Activated CD4-positive, alpha-beta memory T cell treated with anti-CD3 and anti-CD28 coated beads, Interleukin-2, amount 10 ng/mL, durations not matched to agents 7 days and 5 days (primary cell): ENCODE results near the gene CKB. TPM values are rescaled to one million over a fixed set of nuclear protein-coding genes. Genes with fewer than 3 reads are reported as not detected.
A peak's percentile ranks its signal among the peaks of the same experiment; 100 is the strongest.
"Not testable (repeated sequence)": the region's sequence is repeated elsewhere in the genome, so short reads cannot be mapped to it uniquely, and the experiment has no call there.

Source experiments
- CTCF ChIA-PET: fragments of 350-600 bp; sonication (Branson Sonifier 250); formaldehyde crosslinking; loops from one replicate; lab custom pipeline; 2021; ENCODE audit warnings: antibody characterized with exemption, inconsistent platforms; lab: Charles Lee
- POLR2A ChIA-PET: fragments of 350-600 bp; sonication (Branson Sonifier 250); formaldehyde crosslinking; loops from one replicate; lab custom pipeline; 2021; ENCODE audit warnings: antibody characterized with exemption; lab: Charles Lee
- DNase-seq: peaks from one replicate; pipeline ENCODE4 v3.0.0-alpha.2; 2020
- H3K27ac Mint-ChIP-seq: one replicate; pipeline ENCODE4 v1.8.0; 2021; ENCODE audit warnings: mild to moderate bottlenecking, mixed read lengths
- H3K27me3 Mint-ChIP-seq: one replicate; pipeline ENCODE4 v1.8.0; 2021; ENCODE audit warnings: mixed read lengths
- H3K36me3 Mint-ChIP-seq: one replicate; pipeline ENCODE4 v1.8.0; 2021; ENCODE audit warnings: low read depth, mixed read lengths
- H3K4me1 Mint-ChIP-seq: one replicate; pipeline ENCODE4 v1.8.0; 2021; ENCODE audit warnings: mixed read lengths
- H3K4me3 Mint-ChIP-seq: one replicate; pipeline ENCODE4 v1.8.0; 2021; ENCODE audit warnings: mild to moderate bottlenecking, mixed read lengths
- H3K9me3 Mint-ChIP-seq: one replicate; pipeline ENCODE4 v1.8.0; 2021; ENCODE audit warnings: mixed read lengths
- total RNA-seq, 2 experiments: library from RNA; stranded (reverse); gene quantifications; one replicate each; pipeline ENCODE4 v1.2.3, GENCODE V29; 2021

Gene CKB
- total RNA-seq, 2 experiments from 2014 or later = 3.8 to 5.5 TPM

- no peak overlapping the region for H3K27ac Mint-ChIP-seq
- ChIA-PET POLR2A (interaction anchor here (0.9 to 3.2 kb wide), 3 partner anchors 10 to 27 kb away, joined by 3 to 14 read pairs (median 4); partner anchors contain the start of gene TRMT61A), CTCF (interaction anchor here (0.5 to 4.2 kb wide), 12 partner anchors 10 to 242 kb away, joined by 3 to 25 read pairs (median 5); partner anchors contain the start of genes BAG5, TRMT61A, XRCC3 and ZFYVE21)
- no peak overlapping the region for H3K4me3 Mint-ChIP-seq
- H3K4me1 Mint-ChIP-seq = peaks cover 9% of the 10 kb centered on the region
- H3K9me3 Mint-ChIP-seq = no peaks in the 10 kb centered on the region
- no peaks in the 10 kb centered on the region for H3K36me3 Mint-ChIP-seq
- H3K27me3 Mint-ChIP-seq = peaks cover 10% of the 10 kb centered on the region
- DNase-seq = peak; percentile 64
Measured at GRCh38 chr14:103518422-103519042, 4.1 kb downstream of the CKB start.

GRCh38 chr14:103517721-103518421 is 4.8 kb downstream of the CKB start:
- Mint-ChIP-seq H3K27me3 (peaks cover 5% of the 10 kb centered on the region), H3K36me3 (no peaks in the 10 kb centered on the region), H3K4me1 (peaks cover 9% of the 10 kb centered on the region), H3K27ac (no peak overlapping the region), H3K4me3 (no peak overlapping the region), H3K9me3 (no peaks in the 10 kb centered on the region)
- ChIA-PET CTCF (interaction anchor here (0.5 to 4.2 kb wide), 9 partner anchors 9 to 241 kb away, joined by 3 to 25 read pairs (median 5); partner anchors contain the start of genes BAG5 and TRMT61A), POLR2A (interaction anchor here (1.0 to 3.2 kb wide), 2 partner anchors 10 to 12 kb away, joined by 4 to 14 read pairs; partner anchors contain the start of gene TRMT61A)
- DNase-seq = no peak

GRCh38 chr14:103517174-103517566 is 5.5 kb downstream of the CKB start:
- POLR2A ChIA-PET = no interaction called here
- Mint-ChIP-seq H3K4me3 (no peak overlapping the region), H3K36me3 (no peaks in the 10 kb centered on the region)

GRCh38 chr14:103516426-103517173 is 6.0 kb downstream of the CKB start:
- ChIA-PET CTCF (interaction anchor here (4.2 kb wide), 1 partner anchor 30 kb away, joined by 25 read pairs; no protein-coding TSS in a partner anchor), POLR2A (no interaction called here)
- Mint-ChIP-seq H3K4me3 (no peak overlapping the region), H3K27ac (no peak overlapping the region), H3K27me3 (peaks cover 1% of the 10 kb centered on the region), H3K36me3 (no peaks in the 10 kb centered on the region), H3K4me1 (peaks cover 9% of the 10 kb centered on the region), H3K9me3 (no peaks in the 10 kb centered on the region)
- DNase-seq = no peak

More at GRCh38 chr14:103517174-103517566, 5.5 kb downstream of the CKB start:
- CTCF ChIA-PET = interaction anchor here (1.1 to 4.2 kb wide), 2 partner anchors 9 to 30 kb away, joined by 3 to 25 read pairs; no protein-coding TSS in a partner anchor
- no peak for DNase-seq
- no peaks in the 10 kb centered on the region for H3K9me3 Mint-ChIP-seq
- H3K4me1 Mint-ChIP-seq = peaks cover 9% of the 10 kb centered on the region
- no peak overlapping the region for H3K27ac Mint-ChIP-seq
- peaks cover 1% of the 10 kb centered on the region for H3K27me3 Mint-ChIP-seq

DNA sequence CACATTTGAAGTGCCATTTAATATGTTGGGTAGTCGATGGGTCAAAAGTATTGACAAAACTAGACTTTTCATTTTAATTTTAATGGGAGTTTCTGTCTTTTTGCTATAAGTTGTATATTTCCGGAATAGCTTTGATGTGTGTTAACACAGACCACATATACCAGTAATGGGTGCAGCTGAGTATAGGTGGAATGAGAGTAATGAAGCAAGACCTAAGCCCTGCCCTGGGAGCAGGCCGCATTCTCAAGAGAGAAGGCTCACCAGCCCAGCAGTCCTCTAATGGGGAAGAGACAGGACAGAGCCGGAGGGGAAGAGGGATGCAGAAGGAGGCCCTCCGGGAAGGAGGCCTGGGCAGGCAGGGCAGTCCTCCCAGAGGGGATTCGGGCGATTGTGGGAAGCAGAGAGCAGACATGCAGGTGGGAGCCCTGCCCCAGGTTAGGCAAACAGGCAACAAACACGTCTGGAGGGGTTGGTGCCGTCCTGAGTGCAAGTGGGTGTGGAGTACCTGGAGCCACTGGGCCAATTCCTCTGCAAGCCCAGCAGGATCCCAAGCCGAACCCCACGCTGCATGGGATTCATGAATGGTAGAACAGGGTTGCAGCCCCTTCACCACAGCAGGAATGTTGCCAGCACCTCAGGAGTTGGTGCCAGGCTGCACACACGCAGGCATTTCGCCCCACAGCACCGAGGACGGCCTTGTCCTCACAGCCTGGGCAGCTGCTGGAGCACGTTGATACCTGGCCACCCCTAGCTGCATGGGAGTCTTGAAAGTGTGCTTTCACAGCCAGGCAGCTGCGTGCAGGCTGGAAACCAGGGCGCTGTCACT is 7.8 kb downstream of the CKB start:
- ChIA-PET CTCF (interaction anchor here (0.7 kb wide), 1 partner anchor 167 kb away, joined by 4 read pairs; no protein-coding TSS in a partner anchor), POLR2A (no interaction called here)
- Mint-ChIP-seq H3K36me3 (peaks cover 2% of the 10 kb centered on the region), H3K27me3 (no peaks in the 10 kb centered on the region), H3K4me1 (peaks cover 9% of the 10 kb centered on the region), H3K4me3 (no peak overlapping the region), H3K9me3 (no peaks in the 10 kb centered on the region), H3K27ac (no peak overlapping the region)
- no peak for DNase-seq

- Mint-ChIP-seq H3K27ac (no peak overlapping the region), H3K36me3 (peaks cover 10% of the 10 kb centered on the region), H3K9me3 (no peaks in the 10 kb centered on the region), H3K27me3 (no peaks in the 10 kb centered on the region), H3K4me1 (peaks cover 1% of the 10 kb centered on the region), H3K4me3 (no peak overlapping the region)
- POLR2A ChIA-PET = no interaction called here
- CTCF ChIA-PET = no interaction called here
- no peak for DNase-seq
Measured at GRCh38 chr14:103512701-103513611, 9.7 kb downstream of the CKB start.

DNA sequence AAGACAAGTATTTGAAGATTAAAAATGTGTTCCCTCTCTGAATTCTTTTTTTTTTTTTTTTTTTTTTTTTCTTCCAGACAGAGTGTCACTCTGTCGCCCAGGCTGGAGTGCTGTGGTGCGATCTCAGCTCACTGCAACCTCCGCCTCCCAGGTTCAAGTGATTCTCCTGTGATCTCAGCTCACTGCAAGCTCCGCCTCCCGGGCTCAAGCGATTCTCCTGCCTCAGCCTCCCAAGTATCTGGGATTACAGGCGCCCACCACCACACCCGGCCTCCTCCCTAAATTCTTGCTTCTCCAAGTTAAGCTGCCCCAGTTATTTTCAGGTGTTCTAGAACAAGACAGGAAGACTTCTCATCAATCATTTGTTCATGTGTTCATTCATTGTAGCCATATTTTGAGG is 10.4 kb downstream of the CKB start:
- H3K4me1 Mint-ChIP-seq, CTCF ChIA-PET: not testable (repeated sequence)

DNA sequence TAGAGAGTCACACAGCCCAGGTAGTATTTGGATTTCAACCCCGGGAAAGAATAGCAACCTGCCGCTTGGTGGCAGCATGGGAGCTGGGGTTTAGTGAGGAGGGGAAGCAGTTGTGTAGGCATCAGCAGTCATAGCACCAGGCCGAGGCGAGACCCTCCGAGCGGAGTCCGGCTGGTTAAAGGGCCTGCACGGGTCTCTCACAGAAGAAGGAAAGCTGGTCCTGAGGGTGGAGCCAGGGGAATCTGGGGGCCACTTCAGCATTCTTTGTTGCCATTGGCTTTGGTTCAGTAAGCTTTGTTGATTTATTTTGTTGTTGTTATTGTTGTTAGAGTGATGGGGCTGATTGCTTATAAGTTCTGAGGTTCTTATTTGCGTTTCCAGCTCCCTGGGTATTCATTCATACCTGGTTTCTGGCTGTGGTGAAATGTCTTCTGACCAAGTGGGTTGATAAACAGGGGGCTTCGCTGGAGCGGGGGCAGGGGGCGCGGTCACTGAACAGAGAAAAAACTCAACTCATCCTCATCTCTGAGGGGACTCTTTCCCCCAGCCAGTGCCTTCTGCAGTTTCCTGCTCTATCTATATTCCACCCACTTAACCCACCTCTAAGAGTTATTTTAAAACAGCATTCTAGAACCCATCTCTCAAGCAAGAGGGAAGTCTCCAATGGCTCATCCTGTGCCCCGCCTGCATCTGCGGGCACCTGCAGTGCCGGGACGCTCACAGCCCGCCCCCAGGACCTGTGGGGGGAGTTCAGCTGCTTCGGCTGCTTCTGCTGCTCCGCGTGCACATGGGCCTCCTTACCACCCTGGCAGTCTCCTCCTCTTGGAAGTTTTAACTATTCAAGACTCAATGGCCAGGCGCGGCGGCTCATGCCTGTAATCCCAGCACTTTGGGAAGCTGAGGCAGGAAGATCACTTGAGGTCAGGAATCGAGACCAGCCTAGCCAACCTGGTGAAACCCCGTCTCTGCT is 11.6 kb downstream of the CKB start:
- ChIA-PET CTCF (interaction anchor here (1.4 kb wide), 1 partner anchor 120 kb away, joined by 6 read pairs; no protein-coding TSS in a partner anchor), POLR2A (interaction anchor here (1.4 to 1.8 kb wide), 2 partner anchors 17 to 18 kb away, joined by 4 read pairs; partner anchors contain the start of gene TRMT61A)
- H3K27ac Mint-ChIP-seq = no peak overlapping the region
- H3K4me3 Mint-ChIP-seq = no peak overlapping the region
- H3K36me3 Mint-ChIP-seq = peaks cover 10% of the 10 kb centered on the region
- DNase-seq = no peak
- H3K4me1 Mint-ChIP-seq = no peaks in the 10 kb centered on the region
- no peaks in the 10 kb centered on the region for H3K27me3 Mint-ChIP-seq
- H3K9me3 Mint-ChIP-seq = no peaks in the 10 kb centered on the region

More for the DNA sequence above, 10.4 kb downstream of the CKB start:
- H3K27ac Mint-ChIP-seq, DNase-seq, H3K27me3 Mint-ChIP-seq, H3K4me3 Mint-ChIP-seq, H3K9me3 Mint-ChIP-seq: not testable (repeated sequence)
- POLR2A ChIA-PET = interaction anchor here (1.4 to 1.8 kb wide), 2 partner anchors 16 to 17 kb away, joined by 4 read pairs; partner anchors contain the start of gene TRMT61A
- H3K36me3 Mint-ChIP-seq = peaks cover 10% of the 10 kb centered on the region

DNA sequence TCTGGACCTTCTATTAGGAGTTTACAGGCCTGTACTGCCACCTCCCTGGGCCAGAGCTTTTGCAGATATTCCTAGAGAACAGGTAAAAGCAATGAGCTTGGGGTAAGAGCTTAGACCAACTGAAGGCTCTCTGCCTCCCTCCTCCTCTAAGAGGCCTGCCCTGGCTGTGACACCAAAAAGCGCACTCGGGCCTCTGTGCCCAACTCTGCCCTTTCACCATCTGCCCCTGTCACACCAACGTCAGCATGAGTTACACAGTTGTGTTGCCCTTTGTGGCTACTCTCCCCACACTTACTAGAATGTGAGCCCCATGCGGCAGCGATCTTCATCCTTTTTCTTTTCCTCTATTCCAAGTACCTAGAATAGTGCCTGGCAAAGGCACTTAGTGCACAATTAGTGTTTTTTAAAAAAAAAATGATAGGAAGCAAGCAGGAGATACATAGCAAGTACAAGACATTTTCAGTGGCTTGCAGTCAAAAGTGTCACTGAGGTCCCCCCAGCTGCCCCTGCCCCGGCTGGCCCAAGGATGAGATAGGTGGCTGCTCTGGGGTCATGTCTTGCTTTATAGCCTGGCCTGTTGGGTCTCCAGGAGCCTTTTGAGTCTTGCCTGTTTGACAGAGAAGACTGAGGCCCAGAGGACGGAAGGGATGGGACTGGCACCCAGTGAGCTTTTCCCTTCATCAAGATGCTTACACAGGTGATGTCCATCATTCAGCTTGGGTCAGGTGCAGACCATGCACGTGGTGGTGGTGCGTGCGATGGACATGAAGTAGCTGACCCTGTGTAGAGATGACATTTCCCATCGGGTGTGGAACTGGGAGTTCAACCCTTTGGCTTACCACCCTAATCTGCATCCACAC is 12.5 kb downstream of the CKB start:
- no peaks in the 10 kb centered on the region for H3K4me1 Mint-ChIP-seq
- H3K27ac Mint-ChIP-seq = no peak overlapping the region
- no peak overlapping the region for H3K4me3 Mint-ChIP-seq
- no peaks in the 10 kb centered on the region for H3K27me3 Mint-ChIP-seq
- no peaks in the 10 kb centered on the region for H3K9me3 Mint-ChIP-seq
- ChIA-PET POLR2A (no interaction called here), CTCF (interaction anchor here (0.7 to 1.4 kb wide), 2 partner anchors 12 to 119 kb away, joined by 3 to 6 read pairs; no protein-coding TSS in a partner anchor)
- no peak for DNase-seq
- H3K36me3 Mint-ChIP-seq = peaks cover 15% of the 10 kb centered on the region
